PFSK-1 (cell line): ENCODE results near the gene CUX1.

Experiments used
- POLR2AphosphoS5 ChIP-seq: IDR thresholded peaks from 2 replicates; pipeline ENCODE4 v1.6.1; 2012; ENCODE audit warnings: low read depth, mild to moderate bottlenecking, control low read depth, low read length, moderate library complexity
- REST ChIP-seq, 2 experiments: IDR thresholded peaks; 2 replicates each; pipeline versions ENCODE4 v1.6.1 to v1.8.0; 2011 to 2012; ENCODE audit warnings: low read depth in 2 of 2, low read length in 2 of 2, control low read depth in 1 of 2, inconsistent platforms in 1 of 2, mild to moderate bottlenecking in 1 of 2, moderate library complexity in 1 of 2; ENCODE audit not compliant: insufficient read depth in 1 of 2
- SIN3A ChIP-seq: IDR thresholded peaks from 2 replicates; pipeline ENCODE4 v1.6.1; 2012; ENCODE audit warnings: mild to moderate bottlenecking, low read length, moderate library complexity, borderline replicate concordance; ENCODE audit not compliant: insufficient read depth
- TAF1 ChIP-seq: IDR thresholded peaks from 2 replicates; pipeline ENCODE4 v1.6.1; 2012; ENCODE audit warnings: low read length, control low read depth, borderline replicate concordance; ENCODE audit not compliant: insufficient read depth

- no peak for TF ChIP-seq TAF1
- no peak for TF ChIP-seq POLR2AphosphoS5
- TF ChIP-seq SIN3A = no peak
- TF ChIP-seq REST (IDR thresholded peaks at IDR 0.05; ENCODE audit: insufficient read depth in 1 of 2, low read depth in 2 of 2, low read length in 2 of 2) = no peak
These were observed 280.3 kb downstream of the CUX1 start for GRCh38 chr7:102097601-102098161.
